CD8-positive, alpha-beta memory T cell (primary cell): Measurements from ENCODE around the gene PRSS33. TPM values are rescaled to one million over a fixed set of nuclear protein-coding genes. Genes with fewer than 3 reads are reported as not detected.

ENCODE experiments used
- CTCF ChIA-PET: fragments of 350-600 bp; sonication (Branson Sonifier 250); formaldehyde crosslinking; loops from one replicate; lab custom pipeline; 2021; ENCODE audit warnings: antibody characterized with exemption; lab: Charles Lee
- POLR2A ChIA-PET: fragments of 350-600 bp; sonication (Branson Sonifier 250); formaldehyde crosslinking; loops from one replicate; lab custom pipeline; 2021; ENCODE audit warnings: antibody characterized with exemption; lab: Charles Lee
- DNase-seq, 5 donors: peaks; one replicate each; pipeline versions ENCODE4 v3.0.0 to v3.0.0-alpha.2; 2020 to 2022; ENCODE audit warnings: mixed read lengths in 1 of 5
- H3K27ac ChIP-seq: one replicate; pipeline ENCODE4 v1.7.0; 2013; ENCODE audit warnings: low read depth, mild to moderate bottlenecking, low read length, moderate library complexity
- H3K27me3 ChIP-seq: 2 replicates; pipeline ENCODE4 v1.7.0; 2013; ENCODE audit warnings: low read length, mild to moderate bottlenecking; ENCODE audit not compliant: insufficient read depth, poor library complexity, severe bottlenecking
- H3K36me3 ChIP-seq: 2 replicates; pipeline ENCODE4 v1.7.0; 2013; ENCODE audit warnings: mild to moderate bottlenecking, low read length, moderate library complexity; ENCODE audit not compliant: insufficient read depth
- H3K4me1 ChIP-seq: 2 replicates; pipeline ENCODE4 v1.7.0; 2013; ENCODE audit warnings: mild to moderate bottlenecking, low read length, moderate library complexity; ENCODE audit not compliant: insufficient read depth
- H3K4me3 ChIP-seq: 2 replicates; pipeline ENCODE4 v1.7.0; 2013; ENCODE audit warnings: mild to moderate bottlenecking, low read length
- H3K9me3 ChIP-seq: 2 replicates; pipeline ENCODE4 v1.7.0; 2013; ENCODE audit warnings: mild to moderate bottlenecking, low read length
- H3K27ac Mint-ChIP-seq, 8 donors: one replicate each; pipeline ENCODE4 v1.8.0; 2020 to 2021; ENCODE audit warnings: mixed read lengths in 8 of 8, mild to moderate bottlenecking in 6 of 8, inconsistent platforms in 3 of 8, moderate library complexity in 3 of 8
- H3K27me3 Mint-ChIP-seq, 2 donors: one replicate each; pipeline ENCODE4 v1.8.0; 2020 to 2021; ENCODE audit warnings: mixed read lengths in 2 of 2, mild to moderate bottlenecking in 1 of 2, moderate library complexity in 1 of 2
- H3K36me3 Mint-ChIP-seq, 3 donors: one replicate each; pipeline ENCODE4 v1.8.0; 2020 to 2021; ENCODE audit warnings: mixed read lengths in 3 of 3, inconsistent platforms in 1 of 3, mild to moderate bottlenecking in 1 of 3
- H3K4me1 Mint-ChIP-seq, 3 donors: one replicate each; pipeline ENCODE4 v1.8.0; 2020 to 2021; ENCODE audit warnings: mixed read lengths in 3 of 3, inconsistent platforms in 1 of 3, mild to moderate bottlenecking in 1 of 3
- H3K4me3 Mint-ChIP-seq, 7 donors: one replicate each; pipeline ENCODE4 v1.8.0; 2020 to 2021; ENCODE audit warnings: mixed read lengths in 7 of 7, mild to moderate bottlenecking in 6 of 7, moderate library complexity in 4 of 7, inconsistent platforms in 2 of 7
- H3K9me3 Mint-ChIP-seq, 5 donors: one replicate each; pipeline ENCODE4 v1.8.0; 2020 to 2022; ENCODE audit warnings: mixed read lengths in 5 of 5, mild to moderate bottlenecking in 3 of 5, moderate library complexity in 2 of 5, inconsistent platforms in 1 of 5
- polyA plus RNA-seq: library from polyadenylated mRNA; unstranded; fragments of 300-500 nt; fragmentation: Illumina TruSeq; gene quantifications from one replicate; pipeline ENCODE4 v1.2.3, GENCODE V29; 2021
- total RNA-seq, 2 experiments: library from RNA; stranded (reverse); gene quantifications; one replicate each; pipeline ENCODE4 v1.2.3, GENCODE V29; 2021

Gene PRSS33
- total and polyA plus RNA-seq, 3 experiments from 2014 or later, result 0.15 to 0.22 TPM; not detected in 1

DNA sequence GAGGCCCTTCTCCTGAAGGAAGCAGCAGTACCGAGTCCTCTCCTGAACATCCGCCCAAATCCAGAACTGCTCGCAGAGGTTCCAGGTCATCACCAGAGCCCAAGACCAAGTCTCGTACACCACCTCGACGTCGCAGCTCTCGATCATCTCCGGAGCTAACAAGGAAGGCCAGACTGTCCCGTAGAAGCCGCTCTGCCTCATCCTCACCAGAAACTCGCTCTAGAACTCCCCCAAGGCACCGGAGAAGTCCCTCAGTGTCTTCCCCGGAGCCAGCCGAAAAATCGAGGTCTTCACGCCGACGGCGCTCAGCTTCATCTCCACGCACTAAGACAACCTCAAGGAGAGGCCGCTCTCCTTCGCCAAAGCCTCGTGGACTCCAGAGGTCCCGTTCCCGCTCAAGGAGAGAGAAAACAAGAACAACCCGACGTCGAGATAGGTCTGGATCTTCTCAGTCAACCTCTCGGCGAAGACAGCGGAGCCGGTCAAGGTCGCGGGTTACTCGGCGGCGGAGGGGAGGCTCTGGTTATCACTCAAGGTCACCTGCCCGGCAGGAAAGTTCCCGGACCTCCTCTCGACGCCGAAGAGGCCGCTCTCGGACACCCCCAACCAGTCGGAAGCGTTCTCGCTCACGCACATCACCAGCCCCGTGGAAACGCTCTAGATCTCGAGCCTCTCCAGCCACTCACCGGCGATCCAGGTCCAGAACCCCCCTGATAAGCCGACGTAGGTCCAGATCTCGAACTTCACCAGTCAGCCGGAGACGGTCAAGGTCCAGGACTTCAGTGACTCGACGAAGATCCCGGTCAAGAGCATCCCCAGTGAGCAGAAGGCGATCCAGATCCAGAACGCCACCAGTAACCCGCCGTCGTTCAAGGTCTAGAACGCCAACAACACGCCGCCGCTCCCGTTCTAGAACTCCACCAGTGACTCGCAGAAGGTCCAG is 21.6 kb downstream of the PRSS33 start:
- peaks cover 26 to 32% (median 27%) of the 10 kb centered on the region in 3 donors for H3K4me1 Mint-ChIP-seq
- peaks cover 99% of the 10 kb centered on the region for H3K36me3 ChIP-seq
- no peak overlapping the region for H3K4me3 ChIP-seq
- ChIA-PET CTCF (no interaction called here), POLR2A (no interaction called here)
- no peak overlapping the region for H3K27ac ChIP-seq
- H3K36me3 Mint-ChIP-seq, result peaks cover 26 to 99% (median 51%) of the 10 kb centered on the region in 3 donors
- H3K4me1 ChIP-seq, result no peaks in the 10 kb centered on the region
- H3K9me3 Mint-ChIP-seq, result no peaks in the 10 kb centered on the region
- no peaks in the 10 kb centered on the region for H3K27me3 ChIP-seq
- DNase-seq, result no peak
- H3K4me3 Mint-ChIP-seq, result peak overlapping the region in 2 of 7 donors; percentile 15 to 42
- peak overlapping the region in 2 of 8 donors; percentile 13 to 88 for H3K27ac Mint-ChIP-seq
- no peaks in the 10 kb centered on the region for H3K9me3 ChIP-seq
- peaks cover 0 to 6% of the 10 kb centered on the region in 2 donors for H3K27me3 Mint-ChIP-seq

DNA sequence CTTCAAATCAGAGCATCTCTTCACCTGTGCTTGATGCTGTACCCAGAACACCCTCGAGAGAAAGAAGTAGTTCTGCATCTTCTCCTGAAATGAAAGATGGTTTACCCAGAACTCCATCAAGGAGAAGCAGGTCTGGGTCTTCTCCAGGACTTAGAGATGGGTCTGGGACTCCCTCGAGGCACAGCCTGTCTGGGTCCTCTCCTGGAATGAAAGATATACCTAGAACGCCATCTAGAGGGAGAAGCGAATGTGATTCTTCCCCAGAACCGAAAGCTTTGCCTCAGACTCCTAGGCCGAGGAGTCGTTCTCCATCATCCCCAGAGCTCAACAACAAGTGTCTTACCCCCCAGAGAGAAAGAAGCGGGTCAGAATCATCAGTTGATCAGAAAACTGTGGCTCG is 22.6 kb downstream of the PRSS33 start:
- Histone ChIP-seq H3K27ac (no peak overlapping the region), H3K36me3 (peaks cover 99% of the 10 kb centered on the region), H3K9me3 (no peaks in the 10 kb centered on the region), H3K4me3 (no peak overlapping the region), H3K27me3 (no peaks in the 10 kb centered on the region), H3K4me1 (no peaks in the 10 kb centered on the region)
- Mint-ChIP-seq H3K4me1 (peaks cover 27 to 33% (median 32%) of the 10 kb centered on the region in 3 donors), H3K36me3 (peaks cover 27 to 99% (median 58%) of the 10 kb centered on the region in 3 donors), H3K4me3 (peak overlapping the region in 2 of 7 donors; percentile 19 to 23), H3K27ac (peak overlapping the region in 3 of 8 donors; percentile 1 to 88 (median 63)), H3K27me3 (peaks cover 0 to 6% of the 10 kb centered on the region in 2 donors), H3K9me3 (no peaks in the 10 kb centered on the region)
- DNase-seq, result no peak
- ChIA-PET CTCF (no interaction called here), POLR2A (no interaction called here)

DNA sequence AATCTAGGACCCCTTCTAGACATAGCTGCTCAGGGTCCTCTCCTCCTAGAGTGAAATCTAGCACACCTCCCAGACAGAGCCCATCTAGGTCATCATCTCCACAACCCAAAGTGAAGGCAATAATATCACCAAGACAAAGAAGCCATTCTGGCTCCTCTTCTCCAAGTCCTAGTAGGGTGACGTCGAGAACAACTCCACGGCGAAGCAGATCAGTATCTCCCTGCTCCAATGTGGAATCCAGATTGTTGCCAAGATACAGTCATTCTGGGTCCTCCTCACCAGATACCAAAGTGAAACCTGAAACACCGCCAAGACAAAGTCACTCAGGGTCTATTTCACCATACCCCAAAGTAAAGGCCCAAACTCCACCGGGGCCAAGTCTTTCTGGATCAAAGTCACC is 24.2 kb downstream of the PRSS33 start:
- Histone ChIP-seq H3K9me3 (no peaks in the 10 kb centered on the region), H3K4me3 (no peak overlapping the region), H3K27ac (no peak overlapping the region), H3K4me1 (no peaks in the 10 kb centered on the region), H3K36me3 (peaks cover 98% of the 10 kb centered on the region), H3K27me3 (no peaks in the 10 kb centered on the region)
- peak overlapping the region in 1 of 7 donors; percentile 34 for H3K4me3 Mint-ChIP-seq
- no peak for DNase-seq
- H3K4me1 Mint-ChIP-seq, result peaks cover 31 to 44% (median 36%) of the 10 kb centered on the region in 3 donors
- ChIA-PET CTCF (no interaction called here), POLR2A (no interaction called here)
- peaks cover 0 to 6% of the 10 kb centered on the region in 2 donors for H3K27me3 Mint-ChIP-seq
- H3K27ac Mint-ChIP-seq, result peak overlapping the region in 4 of 8 donors; percentile 3 to 76 (median 44)
- H3K36me3 Mint-ChIP-seq, result peaks cover 37 to 98% (median 66%) of the 10 kb centered on the region in 3 donors
- H3K9me3 Mint-ChIP-seq, result no peaks in the 10 kb centered on the region

DNA sequence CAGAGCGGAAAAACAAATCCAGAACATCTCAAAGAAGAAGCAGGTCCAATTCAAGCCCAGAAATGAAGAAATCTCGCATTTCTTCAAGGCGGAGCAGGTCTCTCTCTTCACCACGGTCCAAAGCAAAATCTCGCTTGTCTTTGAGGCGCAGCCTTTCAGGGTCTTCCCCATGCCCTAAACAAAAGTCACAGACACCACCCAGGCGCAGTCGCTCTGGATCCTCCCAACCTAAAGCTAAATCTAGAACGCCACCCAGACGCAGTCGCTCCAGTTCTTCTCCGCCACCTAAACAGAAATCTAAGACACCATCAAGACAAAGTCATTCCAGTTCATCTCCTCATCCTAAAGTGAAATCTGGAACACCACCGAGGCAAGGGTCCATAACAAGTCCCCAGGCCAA is 24.6 kb downstream of the PRSS33 start:
- Mint-ChIP-seq H3K9me3 (no peaks in the 10 kb centered on the region), H3K36me3 (peaks cover 37 to 98% (median 67%) of the 10 kb centered on the region in 3 donors), H3K4me3 (no peak overlapping the region), H3K4me1 (peaks cover 30 to 47% (median 39%) of the 10 kb centered on the region in 3 donors), H3K27ac (peak overlapping the region in 2 of 8 donors; percentile 45 to 76), H3K27me3 (peaks cover 0 to 6% of the 10 kb centered on the region in 2 donors)
- CTCF ChIA-PET, result no interaction called here
- no peaks in the 10 kb centered on the region for H3K4me1 ChIP-seq
- POLR2A ChIA-PET, result no interaction called here
- H3K27me3 ChIP-seq, result no peaks in the 10 kb centered on the region
- H3K9me3 ChIP-seq, result no peaks in the 10 kb centered on the region
- H3K36me3 ChIP-seq, result peaks cover 97% of the 10 kb centered on the region
- no peak for DNase-seq
- H3K27ac ChIP-seq, result no peak overlapping the region
- no peak overlapping the region for H3K4me3 ChIP-seq

DNA sequence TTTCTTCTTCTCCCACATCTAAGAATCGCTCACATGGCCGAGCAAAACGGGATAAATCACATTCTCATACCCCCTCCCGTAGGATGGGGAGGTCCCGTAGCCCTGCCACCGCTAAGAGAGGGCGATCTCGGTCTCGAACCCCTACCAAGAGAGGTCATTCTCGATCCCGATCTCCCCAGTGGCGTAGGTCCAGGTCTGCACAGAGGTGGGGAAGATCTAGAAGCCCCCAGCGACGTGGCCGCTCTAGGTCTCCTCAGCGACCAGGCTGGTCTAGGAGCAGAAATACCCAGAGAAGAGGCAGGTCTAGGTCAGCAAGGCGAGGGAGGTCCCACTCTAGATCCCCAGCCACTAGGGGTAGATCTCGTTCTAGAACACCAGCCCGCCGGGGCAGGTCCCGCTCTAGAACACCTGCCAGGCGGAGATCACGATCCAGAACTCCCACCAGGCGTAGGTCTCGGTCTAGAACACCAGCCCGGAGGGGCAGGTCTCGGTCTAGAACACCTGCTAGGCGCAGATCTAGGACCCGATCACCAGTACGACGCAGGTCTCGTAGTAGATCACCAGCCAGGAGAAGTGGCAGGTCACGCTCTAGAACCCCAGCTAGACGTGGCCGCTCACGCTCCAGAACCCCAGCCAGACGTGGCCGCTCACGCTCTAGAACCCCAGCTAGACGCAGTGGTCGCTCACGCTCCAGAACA is 25.3 kb downstream of the PRSS33 start:
- Mint-ChIP-seq H3K4me3 (peak overlapping the region in 1 of 7 donors; percentile 31), H3K4me1 (peaks cover 35 to 53% (median 46%) of the 10 kb centered on the region in 3 donors), H3K36me3 (peaks cover 37 to 99% (median 69%) of the 10 kb centered on the region in 3 donors), H3K9me3 (no peaks in the 10 kb centered on the region), H3K27me3 (peaks cover 0 to 6% of the 10 kb centered on the region in 2 donors), H3K27ac (peak overlapping the region in 2 of 8 donors; percentile 45 to 76)
- H3K4me3 ChIP-seq, result no peak overlapping the region
- no peak for DNase-seq
- H3K27me3 ChIP-seq, result no peaks in the 10 kb centered on the region
- no peaks in the 10 kb centered on the region for H3K9me3 ChIP-seq
- ChIA-PET POLR2A (no interaction called here), CTCF (no interaction called here)
- peaks cover 2% of the 10 kb centered on the region for H3K4me1 ChIP-seq
- H3K36me3 ChIP-seq, result peaks cover 97% of the 10 kb centered on the region
- H3K27ac ChIP-seq, result no peak overlapping the region

DNA sequence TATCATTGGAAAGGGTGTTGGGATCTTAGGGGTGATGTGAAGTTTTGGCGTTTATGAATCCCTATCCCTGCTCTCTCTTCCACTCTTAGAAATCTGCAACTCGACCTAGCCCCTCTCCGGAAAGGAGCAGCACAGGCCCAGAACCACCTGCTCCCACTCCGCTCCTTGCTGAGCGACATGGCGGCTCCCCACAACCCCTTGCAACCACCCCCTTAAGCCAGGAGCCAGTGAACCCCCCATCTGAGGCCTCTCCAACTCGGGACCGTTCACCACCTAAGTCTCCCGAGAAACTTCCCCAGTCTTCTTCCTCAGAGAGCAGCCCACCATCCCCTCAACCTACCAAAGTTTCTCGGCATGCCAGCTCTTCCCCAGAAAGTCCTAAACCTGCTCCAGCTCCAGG is 25.9 kb downstream of the PRSS33 start:
- Histone ChIP-seq H3K9me3 (no peaks in the 10 kb centered on the region), H3K4me1 (peaks cover 7% of the 10 kb centered on the region), H3K27me3 (no peaks in the 10 kb centered on the region), H3K4me3 (no peak overlapping the region), H3K36me3 (peaks cover 96% of the 10 kb centered on the region), H3K27ac (no peak overlapping the region)
- Mint-ChIP-seq H3K4me3 (no peak overlapping the region), H3K27ac (peak overlapping the region in 3 of 8 donors; percentile 37 to 81 (median 76)), H3K9me3 (no peaks in the 10 kb centered on the region), H3K27me3 (peaks cover 0 to 6% of the 10 kb centered on the region in 2 donors), H3K4me1 (peaks cover 39 to 56% (median 48%) of the 10 kb centered on the region in 3 donors), H3K36me3 (peaks cover 33 to 99% (median 66%) of the 10 kb centered on the region in 3 donors)
- no peak for DNase-seq
- ChIA-PET CTCF (no interaction called here), POLR2A (no interaction called here)

DNA sequence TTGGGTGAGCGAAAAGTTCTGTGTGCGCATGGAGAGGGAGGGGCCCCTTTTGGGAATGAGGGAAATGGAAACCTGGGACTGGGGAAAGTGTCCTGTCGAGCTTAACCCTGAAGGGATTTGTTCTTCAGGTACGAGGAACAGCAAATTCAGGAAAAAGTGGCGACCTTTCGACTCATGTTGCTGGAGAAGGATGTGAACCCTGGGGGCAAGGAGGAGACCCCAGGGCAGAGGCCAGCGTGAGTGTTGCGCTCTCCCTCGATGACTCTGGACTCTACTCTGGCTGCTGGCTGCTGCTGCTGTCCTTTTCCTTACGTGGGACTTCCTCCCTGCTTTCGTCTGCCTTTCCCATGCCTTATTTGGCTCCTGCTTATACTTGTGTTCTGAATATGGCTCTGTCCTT is 30.0 kb downstream of the PRSS33 start:
- no peaks in the 10 kb centered on the region for H3K9me3 ChIP-seq
- no peak overlapping the region for H3K27ac ChIP-seq
- peaks cover 54 to 69% (median 68%) of the 10 kb centered on the region in 3 donors for H3K4me1 Mint-ChIP-seq
- H3K27me3 ChIP-seq, result no peaks in the 10 kb centered on the region
- H3K4me1 ChIP-seq, result peaks cover 39% of the 10 kb centered on the region
- H3K4me3 Mint-ChIP-seq, result peak overlapping the region in 1 of 7 donors; percentile 39
- ChIA-PET CTCF (no interaction called here), POLR2A (interaction anchor here (1.1 kb wide), 1 partner anchor 19 kb away, joined by 5 read pairs; no protein-coding TSS in a partner anchor)
- no peak overlapping the region for H3K4me3 ChIP-seq
- no peak for DNase-seq
- peak overlapping the region in 3 of 8 donors; percentile 27 to 81 (median 56) for H3K27ac Mint-ChIP-seq
- peaks cover 0 to 2% (median 0%) of the 10 kb centered on the region in 5 donors for H3K9me3 Mint-ChIP-seq
- peaks cover 24 to 90% (median 46%) of the 10 kb centered on the region in 3 donors for H3K36me3 Mint-ChIP-seq
- H3K27me3 Mint-ChIP-seq, result peaks cover 0 to 5% of the 10 kb centered on the region in 2 donors
- H3K36me3 ChIP-seq, result peaks cover 59% of the 10 kb centered on the region
